Hepatocyte (in vitro differentiated cells): ENCODE data around the gene CABS1.

Experiments used
- CTCF ChIP-seq: fragments of 200-600 bp; sonication (generic); IDR thresholded peaks from 2 replicates; pipeline ENCODE4 v1.5.1; 2016; ENCODE audit warnings: antibody characterized with exemption, mild to moderate bottlenecking; ENCODE audit not compliant: poor library complexity
- EZH2 ChIP-seq: fragments of 200-600 bp; sonication (generic); IDR thresholded peaks from 2 replicates; pipeline ENCODE4 v1.6.1; 2016; ENCODE audit warnings: antibody characterized with exemption, mild to moderate bottlenecking, borderline replicate concordance
- EZH2phosphoT487 ChIP-seq: fragments of 200-600 bp; sonication (generic); IDR thresholded peaks from one replicate; pipeline ENCODE4 v1.6.1; 2018; ENCODE audit warnings: antibody characterized with exemption, mild to moderate bottlenecking, low read depth, moderate library complexity; ENCODE audit not compliant: unreplicated experiment, severe bottlenecking

GRCh38 chr4:70326052-70326451 is 8.7 kb upstream of the CABS1 start:
- TF ChIP-seq CTCF: no peak
- TF ChIP-seq EZH2phosphoT487: no peak
- TF ChIP-seq EZH2: no peak
